Fibroblast of skin of left biceps (primary cell): ENCODE measurements around the gene KAT2B.
"Not testable (repeated sequence)": the region's sequence is repeated elsewhere in the genome, so short reads cannot be mapped to it uniquely, and the experiment has no call there.

Experiments used
- DNase-seq, 2 experiments: peaks; one replicate each; pipeline ENCODE4 v3.0.0-alpha.2; 2013; ENCODE audit warnings: low read depth in 2 of 2

Gene KAT2B

DNA sequence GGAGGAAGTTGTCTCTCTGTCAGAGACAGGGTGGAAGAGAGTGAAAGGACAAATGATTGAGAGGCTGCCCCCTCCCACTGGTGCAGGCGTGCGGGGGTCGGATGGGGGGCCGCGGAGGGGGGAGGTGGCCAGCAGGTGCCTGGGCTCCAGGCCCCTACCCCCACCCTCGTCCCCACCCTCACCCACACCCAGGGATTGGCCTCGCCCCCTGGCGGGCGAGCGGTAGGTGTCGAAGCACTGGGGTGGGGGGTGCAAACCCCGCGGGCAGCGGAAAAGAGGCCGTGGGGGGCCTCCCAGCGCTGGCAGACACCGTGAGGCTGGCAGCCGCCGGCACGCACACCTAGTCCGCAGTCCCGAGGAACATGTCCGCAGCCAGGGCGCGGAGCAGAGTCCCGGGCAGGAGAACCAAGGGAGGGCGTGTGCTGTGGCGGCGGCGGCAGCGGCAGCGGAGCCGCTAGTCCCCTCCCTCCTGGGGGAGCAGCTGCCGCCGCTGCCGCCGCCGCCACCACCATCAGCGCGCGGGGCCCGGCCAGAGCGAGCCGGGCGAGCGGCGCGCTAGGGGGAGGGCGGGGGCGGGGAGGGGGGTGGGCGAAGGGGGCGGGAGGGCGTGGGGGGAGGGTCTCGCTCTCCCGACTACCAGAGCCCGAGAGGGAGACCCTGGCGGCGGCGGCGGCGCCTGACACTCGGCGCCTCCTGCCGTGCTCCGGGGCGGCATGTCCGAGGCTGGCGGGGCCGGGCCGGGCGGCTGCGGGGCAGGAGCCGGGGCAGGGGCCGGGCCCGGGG is at the start of gene KAT2B:
TSS of gene KAT2B (plus strand) at position 682 of the 783 bp plus-strand sequence. CDS start at position 714, 32 bp downstream.
- no peak for DNase-seq

- no peak for DNase-seq
Measured at GRCh38 chr3:19994796-19995195, 45.5 kb upstream of the KAT2B start.

- no peak for DNase-seq
Measured at GRCh38 chr3:19997502-19997901, 42.7 kb upstream of the KAT2B start.

- no peak for DNase-seq
Measured at GRCh38 chr3:20001932-20002331, 38.3 kb upstream of the KAT2B start.

DNA sequence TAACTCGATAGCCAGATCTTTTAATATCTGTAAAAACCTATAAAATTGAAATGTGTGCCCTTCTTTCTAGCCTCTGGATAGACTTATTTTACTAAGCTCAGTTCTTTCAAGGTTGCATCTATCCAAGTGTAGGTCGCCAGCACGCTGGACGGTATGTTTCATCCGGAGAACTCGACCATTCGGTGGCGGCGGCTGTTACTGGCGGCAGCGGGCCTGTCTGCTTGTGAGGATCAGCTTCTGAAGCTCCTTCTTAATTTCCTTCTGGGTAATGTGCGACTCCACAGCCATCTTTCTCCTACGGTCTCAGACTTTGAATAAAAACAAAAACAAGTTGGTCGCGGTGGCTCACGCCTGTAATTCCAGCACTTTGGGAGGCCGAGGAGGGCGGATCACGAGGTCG is 32.3 kb upstream of the KAT2B start:
- no peak for DNase-seq

- DNase-seq = no peak
Measured at GRCh38 chr3:20008646-20009045, 31.6 kb upstream of the KAT2B start.

DNA sequence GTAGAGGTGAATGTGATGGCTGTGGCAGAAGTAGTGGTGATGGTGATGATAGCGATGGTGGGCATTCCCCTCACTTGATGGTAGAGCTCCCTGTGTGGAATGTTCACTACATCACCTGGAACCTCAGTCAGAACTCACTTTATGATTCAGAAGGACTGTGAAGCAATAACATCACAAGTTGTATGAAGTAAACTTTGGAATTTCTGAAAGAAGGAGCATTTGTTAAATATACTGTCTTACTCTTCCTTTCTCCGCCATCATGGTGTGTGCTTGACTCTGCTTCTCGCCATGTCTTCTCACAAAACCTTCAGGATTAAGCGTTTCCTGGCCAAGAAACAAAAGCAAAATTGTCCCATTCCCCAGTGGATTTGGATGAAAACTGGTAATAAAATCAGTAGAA is 28.1 kb upstream of the KAT2B start, which contains the start of gene PP2D1:
TSS of gene PP2D1 (minus strand) at position 101 of the 400 bp plus-strand sequence. CDS start 192 bp downstream, outside the sequence.
- DNase-seq = no peak

- DNase-seq = no peak
Measured at GRCh38 chr3:20013396-20013795, 26.9 kb upstream of the KAT2B start.

- no peak for DNase-seq
Measured at GRCh38 chr3:20015525-20015924, 24.7 kb upstream of the KAT2B start.

DNA sequence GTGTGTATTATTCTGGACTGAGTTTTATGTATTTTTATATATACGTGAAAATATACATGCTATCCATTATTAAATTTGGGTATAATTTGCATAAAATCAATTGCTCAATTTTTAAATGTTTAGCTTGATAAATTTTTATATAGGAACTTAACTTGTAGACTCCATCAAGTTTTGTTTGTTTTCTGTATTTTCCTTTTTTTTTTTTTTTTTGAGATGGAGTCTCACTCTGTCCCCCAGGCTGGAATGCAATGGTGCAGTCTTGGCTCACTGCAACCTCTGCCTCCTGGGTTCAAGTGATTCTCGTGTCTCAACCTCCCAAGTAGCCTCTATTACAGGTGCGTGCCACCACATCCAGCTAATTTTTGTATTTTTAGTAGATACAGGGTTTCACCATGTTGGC is 24.2 kb upstream of the KAT2B start:
- DNase-seq = not testable (repeated sequence)

- no peak for DNase-seq
Measured at GRCh38 chr3:20022954-20023622, 17.2 kb upstream of the KAT2B start.

- DNase-seq = no peak
Measured at GRCh38 chr3:20023623-20024405, 16.4 kb upstream of the KAT2B start.

DNA sequence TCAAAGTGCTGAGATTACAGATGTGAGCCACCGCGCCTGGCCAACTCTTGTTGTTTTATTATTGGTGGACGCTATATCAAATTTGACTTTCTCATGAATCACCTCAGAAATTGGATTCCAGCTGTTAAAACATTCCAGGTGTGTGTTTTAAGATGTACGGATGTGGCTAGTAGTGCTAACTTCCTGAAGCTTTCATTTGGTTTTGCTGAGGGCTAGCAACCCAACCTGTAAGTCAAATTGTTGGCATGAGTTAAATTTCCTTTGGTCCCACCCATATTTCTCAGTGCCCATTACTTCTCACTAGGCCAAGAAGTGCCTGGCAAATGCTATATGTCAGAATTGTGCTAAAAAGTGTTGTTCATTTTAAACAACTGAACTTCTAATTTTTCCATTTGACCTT is 13.1 kb upstream of the KAT2B start:
- DNase-seq = no peak

DNA sequence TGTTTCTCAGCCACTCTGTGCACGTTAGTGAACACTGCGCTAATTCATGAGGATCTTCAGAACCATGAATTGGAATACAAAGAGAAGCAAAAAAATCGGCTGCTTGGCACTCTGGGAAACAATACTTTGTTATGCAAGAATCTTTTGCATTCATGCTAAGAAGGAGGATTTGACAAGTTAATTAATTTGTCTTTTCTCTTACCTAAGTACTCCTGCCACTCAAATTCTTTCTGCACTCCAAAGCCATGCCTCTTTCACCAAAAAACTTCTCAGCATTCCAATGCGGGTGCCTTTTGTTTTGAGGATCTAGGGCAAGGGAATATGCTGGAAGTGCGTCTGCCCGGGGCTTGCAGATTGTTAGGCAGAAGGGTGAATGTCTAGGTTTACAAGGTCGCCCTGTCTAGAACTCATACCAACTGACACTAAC is 11.3 kb upstream of the KAT2B start:
- no peak for DNase-seq

DNA sequence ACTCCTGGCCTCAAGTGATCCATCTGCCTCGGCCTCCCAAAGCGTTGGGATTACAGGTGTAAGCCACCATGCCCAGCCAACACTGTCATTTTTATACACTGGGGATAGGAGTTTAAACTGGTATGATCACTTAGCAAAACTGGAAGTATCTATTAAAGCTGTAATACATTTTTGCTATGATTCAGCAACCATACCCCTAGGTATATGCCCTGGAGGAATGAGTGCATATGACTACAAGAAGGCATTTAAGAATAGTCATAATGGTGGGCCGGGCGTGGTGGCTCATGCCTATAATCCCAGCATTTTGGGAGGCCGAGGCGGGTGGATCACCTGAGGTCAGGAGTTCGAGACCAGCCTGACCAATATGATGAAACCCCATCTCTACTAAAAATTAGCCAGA is 8.3 kb upstream of the KAT2B start:
- DNase-seq = not testable (repeated sequence)

GRCh38 chr3:20035019-20035418 is 5.2 kb upstream of the KAT2B start:
- no peak for DNase-seq

DNA sequence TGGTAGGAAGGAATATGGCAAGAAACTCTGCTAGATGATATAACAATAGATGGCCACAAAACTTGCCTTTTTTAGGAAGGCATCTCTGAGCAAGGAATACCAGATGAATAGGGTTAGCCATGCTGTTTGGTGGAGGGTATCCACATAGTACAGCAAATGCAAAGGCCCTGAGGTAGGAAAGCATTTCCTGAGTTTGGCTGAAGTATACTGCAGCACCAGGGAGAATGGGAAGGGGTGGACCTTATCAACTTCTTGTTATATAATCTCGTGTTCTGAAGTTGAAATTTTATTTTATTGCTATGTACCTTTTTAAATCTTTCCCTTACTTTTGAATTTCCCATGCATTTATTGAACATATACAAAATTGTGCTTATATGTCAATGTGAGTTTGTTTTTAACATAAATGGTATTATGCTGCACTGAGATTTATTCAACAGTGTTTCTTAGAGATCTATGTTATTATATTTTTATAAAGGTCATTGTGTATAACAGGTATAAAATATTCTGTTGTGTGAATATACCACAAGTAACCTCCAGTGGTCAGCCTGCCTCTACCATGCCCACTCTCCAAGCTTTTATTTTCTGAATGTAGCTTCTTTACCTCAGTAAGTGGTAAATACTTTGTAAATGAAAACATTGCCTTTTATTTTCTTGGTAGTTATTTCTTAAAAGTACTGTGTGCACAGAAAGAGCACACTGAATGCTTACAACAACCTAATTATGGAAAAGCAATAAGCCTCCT is 2.8 kb upstream of the KAT2B start:
- DNase-seq = no peak

DNA sequence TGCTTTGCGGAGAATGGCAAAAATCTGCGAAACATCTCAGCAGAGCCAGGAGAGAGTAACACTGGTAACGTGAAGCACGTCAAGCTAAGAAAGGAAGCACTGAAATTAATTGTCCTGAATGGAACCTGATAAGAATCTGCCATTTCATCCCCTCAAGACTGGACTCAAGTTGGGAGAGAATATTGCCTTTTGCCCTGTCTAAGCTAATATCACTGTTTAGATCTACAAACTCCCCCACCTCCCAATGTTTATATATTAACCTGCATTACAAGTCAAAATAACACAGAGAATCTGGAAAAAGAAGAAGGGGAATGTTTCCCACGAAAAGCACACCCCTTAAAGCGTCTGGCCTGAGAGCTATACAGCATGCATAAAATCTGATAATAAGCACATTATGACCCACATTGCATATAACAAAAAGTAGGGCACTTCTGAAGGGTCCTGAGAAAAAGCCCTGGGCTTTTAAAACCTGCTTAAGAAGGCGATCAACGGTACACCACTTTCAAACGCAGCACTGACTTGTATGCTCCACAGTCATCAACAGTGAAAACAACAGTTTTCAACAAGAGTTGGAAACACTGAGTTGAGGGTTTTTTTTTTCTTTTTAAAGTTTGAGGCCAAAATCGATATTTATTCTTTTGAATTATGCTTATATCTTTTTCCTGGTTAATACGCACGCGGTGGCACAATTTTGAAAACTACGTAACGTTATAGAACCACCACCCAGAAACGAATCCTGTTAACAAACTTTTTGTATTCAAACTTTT is 1.4 kb upstream of the KAT2B start:
- DNase-seq = no peak

DNA sequence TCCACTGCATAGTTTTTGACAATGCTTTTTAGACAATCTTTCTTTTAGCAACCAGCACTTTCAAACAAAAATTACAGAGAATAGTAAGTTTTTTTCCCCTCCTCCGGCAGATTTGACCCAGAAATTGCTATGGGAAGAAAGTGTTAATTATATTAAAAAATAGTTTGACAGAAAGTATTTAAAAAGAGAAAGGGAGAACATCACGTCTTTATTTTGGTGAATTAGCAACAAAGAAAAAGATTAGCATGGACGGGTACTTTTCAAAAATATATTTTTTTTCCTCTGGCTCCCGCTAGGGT is 831 bp upstream of the KAT2B start:
- no peak for DNase-seq

DNA sequence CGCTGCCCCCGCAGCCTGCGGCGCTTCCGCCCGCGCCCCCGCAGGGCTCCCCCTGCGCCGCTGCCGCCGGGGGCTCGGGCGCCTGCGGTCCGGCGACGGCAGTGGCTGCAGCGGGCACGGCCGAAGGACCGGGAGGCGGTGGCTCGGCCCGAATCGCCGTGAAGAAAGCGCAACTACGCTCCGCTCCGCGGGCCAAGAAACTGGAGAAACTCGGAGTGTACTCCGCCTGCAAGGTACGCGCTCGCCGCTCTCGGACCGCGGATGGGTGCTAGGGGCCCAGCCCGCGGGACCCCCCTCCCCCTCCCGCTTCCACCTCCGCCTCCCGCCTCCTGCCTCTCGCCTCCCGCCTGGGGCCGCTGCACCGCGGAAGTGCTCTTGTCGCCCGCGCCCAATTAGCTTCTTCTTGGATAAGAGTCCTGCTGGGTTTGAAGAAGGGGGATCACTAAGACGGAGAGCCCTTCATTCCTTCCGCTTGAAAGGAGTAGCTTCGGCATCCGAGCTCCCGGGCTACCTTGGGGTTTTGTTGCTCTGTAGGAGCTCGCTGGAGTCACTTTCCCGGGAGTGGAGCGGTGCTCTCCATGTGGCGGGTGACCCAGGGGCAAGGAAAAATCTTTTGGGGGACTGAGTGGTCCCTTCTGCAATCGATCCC is 426 bp downstream of the KAT2B start:
- DNase-seq = no peak
